ENCODE data around the gene FNBP1.

Gene FNBP1

GRCh38 chr9:129869585-129870501 lies 173.1 kb downstream of the FNBP1 start:
- DNase-seq: no peak

GRCh38 chr9:129868872-129869486 lies 174.0 kb downstream of the FNBP1 start:
- no peak for DNase-seq

GRCh38 chr9:129868023-129868871 lies 174.7 kb downstream of the FNBP1 start:
- DNase-seq: no peak

GRCh38 chr9:129867136-129868022 lies 175.6 kb downstream of the FNBP1 start:
- DNase-seq: no peak

- DNase-seq: no peak
These were observed 176.4 kb downstream of the FNBP1 start for GRCh38 chr9:129866394-129867135.

- no peak for DNase-seq
These were observed 177.2 kb downstream of the FNBP1 start for GRCh38 chr9:129865668-129866320.

GRCh38 chr9:129864991-129865647 lies 177.9 kb downstream of the FNBP1 start:
- DNase-seq: no peak

GRCh38 chr9:129863059-129863690 lies 179.8 kb downstream of the FNBP1 start:
- no peak for DNase-seq

GRCh38 chr9:129861447-129861827 lies 181.6 kb downstream of the FNBP1 start:
- no peak for DNase-seq

- DNase-seq: no peak
These were observed 182.1 kb downstream of the FNBP1 start for GRCh38 chr9:129860653-129861446.

GRCh38 chr9:129858167-129858962 lies 184.6 kb downstream of the FNBP1 start:
- no peak for DNase-seq

- no peak for DNase-seq
These were observed 185.8 kb downstream of the FNBP1 start for GRCh38 chr9:129857207-129857606.

- no peak for DNase-seq
These were observed 188.3 kb downstream of the FNBP1 start for GRCh38 chr9:129854588-129855110.

- DNase-seq: no peak
These were observed 189.4 kb downstream of the FNBP1 start for GRCh38 chr9:129853614-129854013.

- DNase-seq: no peak
These were observed 190.4 kb downstream of the FNBP1 start for GRCh38 chr9:129852579-129852978.

- DNase-seq: no peak
These were observed 191.2 kb downstream of the FNBP1 start for GRCh38 chr9:129851821-129852220.

- no peak for DNase-seq
These were observed 192.0 kb downstream of the FNBP1 start for GRCh38 chr9:129850821-129851550.

Measured in NCI-H345 (cell line).